Endodermal cell (in vitro differentiated cells): ENCODE results near the gene FAM193A. TPM values are rescaled to one million over a fixed set of nuclear protein-coding genes. Genes with fewer than 3 reads are reported as not detected.

Source experiments
- DNase-seq: peaks from one replicate; pipeline ENCODE4 v3.0.0-alpha.2; 2017
- H3K27ac ChIP-seq: 2 replicates; pipeline ENCODE4 v1.5.1; 2013; ENCODE audit warnings: mild to moderate bottlenecking, low read depth, low read length, moderate library complexity
- H3K27me3 ChIP-seq: 2 replicates; pipeline ENCODE4 v1.6.1; 2013; ENCODE audit warnings: mild to moderate bottlenecking, low read length, moderate library complexity; ENCODE audit not compliant: insufficient read depth, control insufficient read depth, poor library complexity, severe bottlenecking
- H3K36me3 ChIP-seq: 2 replicates; pipeline ENCODE4 v1.7.0; 2013; ENCODE audit warnings: mild to moderate bottlenecking, low read length, moderate library complexity; ENCODE audit not compliant: control insufficient read depth, insufficient read depth
- H3K4me1 ChIP-seq: one replicate; pipeline ENCODE4 v1.7.0; 2013; ENCODE audit warnings: low read length; ENCODE audit not compliant: control insufficient read depth, insufficient read depth
- H3K4me3 ChIP-seq: 2 replicates; pipeline ENCODE4 v1.5.1; 2013; ENCODE audit warnings: mild to moderate bottlenecking, low read length, moderate library complexity
- H3K9ac ChIP-seq: 2 replicates; pipeline ENCODE4 v1.6.1; 2013; ENCODE audit warnings: mild to moderate bottlenecking, low read length, moderate library complexity; ENCODE audit not compliant: poor library complexity, severe bottlenecking; ENCODE audit errors: extremely low read depth
- H3K9me3 ChIP-seq: 2 replicates; pipeline ENCODE4 v1.6.1; 2013; ENCODE audit warnings: mild to moderate bottlenecking, low read length, moderate library complexity; ENCODE audit not compliant: control insufficient read depth
- H3K27ac Mint-ChIP-seq: 2 replicates; pipeline ENCODE4 v1.8.0; 2020; ENCODE audit warnings: mixed read lengths
- H3K27me3 Mint-ChIP-seq: 2 replicates; pipeline ENCODE4 v1.8.0; 2021; ENCODE audit warnings: mild to moderate bottlenecking, mixed read lengths; ENCODE audit not compliant: insufficient read depth
- H3K36me3 Mint-ChIP-seq: 2 replicates; pipeline ENCODE4 v1.8.0; 2020; ENCODE audit warnings: low read depth, mixed read lengths
- H3K4me1 Mint-ChIP-seq: 2 replicates; pipeline ENCODE4 v1.8.0; 2020; ENCODE audit warnings: mixed read lengths
- H3K4me3 Mint-ChIP-seq: 2 replicates; pipeline ENCODE4 v1.8.0; 2020; ENCODE audit warnings: mild to moderate bottlenecking, moderate library complexity, mixed read lengths
- H3K9me3 Mint-ChIP-seq: 2 replicates; pipeline ENCODE4 v1.8.0; 2020; ENCODE audit warnings: mild to moderate bottlenecking, mixed read lengths
- CTCF ChIP-seq: fragments of 200-600 bp; sonication (generic); conservative IDR thresholded peaks from 2 replicates; pipeline ENCODE4 v1.5.0; 2021; ENCODE audit warnings: antibody characterized with exemption, mild to moderate bottlenecking
- WGBS, 2 experiments: methylation state at CpG; one replicate each; pipeline versions ENCODE4 v1.1.5 to v1.1.7; 2013; ENCODE audit warnings: missing lambda C conversion rate in 2 of 2, mixed read lengths in 1 of 2; ENCODE audit not compliant: insufficient coverage in 1 of 2, insufficient read length in 1 of 2; 5-methylcytosine and 5-hydroxymethylcytosine counted together
- total RNA-seq, 2 donors: library from RNA; stranded (reverse); fragmentation: NEBNext Ultra II Directional in 1 of 2; extraction: Animal tissue kit (Norgen Biotek cat#: 25700) in 1 of 2; gene quantifications; 2 replicates in 1 of 2; 3 replicates in 1 of 2; pipeline ENCODE4 v1.2.1, GENCODE V29; 2021

Gene FAM193A
- total RNA-seq, 2 donors from 2014 or later: 32.1 to 39.0 TPM

DNA sequence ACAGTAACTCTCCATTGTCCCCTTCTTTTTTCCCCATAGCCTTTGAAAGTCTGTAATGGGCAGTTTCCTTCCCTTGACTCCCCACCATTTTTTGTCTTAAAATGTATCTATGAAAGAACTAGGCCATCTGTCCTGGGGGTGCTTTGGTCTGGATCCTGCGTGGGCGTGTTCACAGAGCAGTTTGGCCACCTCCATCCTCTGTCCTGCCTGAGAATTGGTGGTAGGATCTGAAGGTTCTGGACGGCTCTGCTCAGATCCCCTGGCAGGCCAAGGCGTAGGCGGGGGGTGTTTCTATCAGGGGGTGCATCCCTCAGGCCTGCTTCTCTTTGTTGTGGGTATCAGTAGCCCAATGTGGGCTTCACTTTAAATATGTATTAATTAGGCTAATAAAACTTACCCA is 107.1 kb downstream of the FAM193A start:
- WGBS, 2 experiments: 89 to 95% methylated on average over 2 to 5 of the region's 5 CpGs
- no peak overlapping the region for H3K27ac ChIP-seq
- TF ChIP-seq CTCF: no peak

GRCh38 chr4:2646396-2647149 is 110.1 kb downstream of the FAM193A start:
- no peak overlapping the region for H3K4me3 Mint-ChIP-seq
- H3K27me3 ChIP-seq: no peaks in the 10 kb centered on the region
- H3K4me1 Mint-ChIP-seq: peaks cover 4% of the 10 kb centered on the region
- no peak overlapping the region for H3K4me3 ChIP-seq
- no peaks in the 10 kb centered on the region for H3K27me3 Mint-ChIP-seq
- H3K36me3 ChIP-seq: peaks cover 65% of the 10 kb centered on the region
- no peak for TF ChIP-seq CTCF
- no peak overlapping the region for H3K27ac Mint-ChIP-seq
- H3K9me3 Mint-ChIP-seq: peaks cover 8% of the 10 kb centered on the region
- 96 to 98% methylated on average over 20 to 22 of the region's 22 CpGs for WGBS, 2 experiments
- DNase-seq: no peak
- peaks cover 21% of the 10 kb centered on the region for H3K9me3 ChIP-seq
- no peak overlapping the region for H3K9ac ChIP-seq
- H3K4me1 ChIP-seq: peaks cover 3% of the 10 kb centered on the region
- no peak overlapping the region for H3K27ac ChIP-seq
- peaks cover 69% of the 10 kb centered on the region for H3K36me3 Mint-ChIP-seq

More for the DNA sequence above, 107.1 kb downstream of the FAM193A start:
- H3K9me3 Mint-ChIP-seq: peaks cover 2% of the 10 kb centered on the region
- no peaks in the 10 kb centered on the region for H3K4me1 Mint-ChIP-seq
- DNase-seq: no peak
- H3K9ac ChIP-seq: no peak overlapping the region
- H3K27ac Mint-ChIP-seq: no peak overlapping the region
- peaks cover 56% of the 10 kb centered on the region for H3K36me3 ChIP-seq
- H3K36me3 Mint-ChIP-seq: peaks cover 64% of the 10 kb centered on the region
- H3K9me3 ChIP-seq: peaks cover 4% of the 10 kb centered on the region
- no peaks in the 10 kb centered on the region for H3K4me1 ChIP-seq
- H3K4me3 Mint-ChIP-seq: no peak overlapping the region
- H3K27me3 ChIP-seq: no peaks in the 10 kb centered on the region
- no peaks in the 10 kb centered on the region for H3K27me3 Mint-ChIP-seq
- no peak overlapping the region for H3K4me3 ChIP-seq

DNA sequence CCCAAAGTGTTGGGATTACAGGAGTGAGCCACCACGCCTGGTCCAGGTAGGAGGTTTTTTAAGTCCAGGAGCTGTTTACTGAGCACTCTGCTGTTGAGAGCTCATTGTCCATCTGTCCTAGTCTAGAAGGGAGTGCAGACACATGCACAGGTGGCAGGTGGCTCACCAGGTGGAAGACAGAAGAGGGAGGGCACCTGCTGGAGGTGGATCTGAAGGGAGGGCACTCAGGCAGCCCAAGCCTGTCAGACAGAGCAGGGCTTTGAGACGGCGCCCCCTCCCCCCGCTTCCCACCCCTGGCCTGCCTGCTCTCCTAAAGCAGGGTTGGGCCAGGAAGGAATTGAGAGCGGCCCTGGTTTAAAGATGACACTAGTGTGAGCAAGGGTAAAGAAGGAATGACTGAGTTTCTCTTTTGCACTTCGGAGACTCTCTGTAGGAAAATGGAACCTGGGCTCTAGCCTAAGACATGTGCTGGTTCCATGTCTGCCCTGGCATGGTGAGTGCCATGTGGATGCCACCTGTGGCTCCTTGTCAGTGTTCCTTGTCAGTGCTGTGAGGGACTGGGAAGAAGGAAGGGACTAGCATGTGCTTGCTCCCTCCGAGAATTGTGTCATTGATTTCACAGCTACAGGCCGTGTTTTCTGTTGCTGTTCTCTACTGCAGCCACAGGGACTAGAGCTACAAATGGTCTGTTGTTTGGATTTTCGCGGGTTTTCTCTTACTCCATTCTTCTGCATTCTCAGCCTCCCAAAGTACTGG is 111.1 kb downstream of the FAM193A start:
- H3K4me3 ChIP-seq: no peak overlapping the region
- H3K27ac ChIP-seq: no peak overlapping the region
- H3K36me3 Mint-ChIP-seq: peaks cover 70% of the 10 kb centered on the region
- H3K9me3 Mint-ChIP-seq: peaks cover 8% of the 10 kb centered on the region
- DNase-seq: no peak
- peaks cover 69% of the 10 kb centered on the region for H3K36me3 ChIP-seq
- peaks cover 7% of the 10 kb centered on the region for H3K4me1 ChIP-seq
- no peaks in the 10 kb centered on the region for H3K27me3 ChIP-seq
- H3K9me3 ChIP-seq: peaks cover 21% of the 10 kb centered on the region
- TF ChIP-seq CTCF: no peak
- H3K4me1 Mint-ChIP-seq: peaks cover 13% of the 10 kb centered on the region
- no peak overlapping the region for H3K9ac ChIP-seq
- no peak overlapping the region for H3K4me3 Mint-ChIP-seq
- WGBS, 2 experiments: 92 to 100% methylated on average over 7 to 10 of the region's 10 CpGs
- no peak overlapping the region for H3K27ac Mint-ChIP-seq
- H3K27me3 Mint-ChIP-seq: no peaks in the 10 kb centered on the region
